Measurements from ENCODE around the gene ZNF454.

The ZNF454 gene

DNA sequence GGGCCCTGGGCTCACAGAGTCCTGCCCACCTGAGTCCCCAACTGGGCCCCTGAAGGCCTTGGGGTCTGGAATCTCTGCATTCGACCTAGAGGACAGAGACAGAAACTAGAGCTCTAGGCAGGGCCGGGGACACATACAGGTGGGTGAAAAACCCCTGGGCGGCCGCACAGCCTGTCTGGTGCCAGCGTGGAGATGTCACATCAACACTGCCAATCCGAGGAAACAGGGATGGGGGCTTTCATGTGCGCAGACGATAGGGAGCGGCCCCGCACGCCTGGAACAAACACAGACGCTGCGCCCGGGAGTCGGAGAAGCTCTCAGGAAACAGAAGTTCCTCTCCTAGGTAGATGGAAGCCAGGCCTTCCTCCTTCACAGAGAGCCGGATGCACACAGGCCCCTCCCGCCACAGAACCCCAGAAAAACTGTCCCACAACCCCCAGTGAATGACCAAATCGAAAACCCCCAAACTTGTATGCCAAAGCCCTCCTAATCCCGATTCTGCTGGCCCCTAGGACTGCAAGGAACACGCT, 52.3 kb downstream of the ZNF454 start:
- DNase-seq (ENCODE audit: low read depth), result no peak

DNA sequence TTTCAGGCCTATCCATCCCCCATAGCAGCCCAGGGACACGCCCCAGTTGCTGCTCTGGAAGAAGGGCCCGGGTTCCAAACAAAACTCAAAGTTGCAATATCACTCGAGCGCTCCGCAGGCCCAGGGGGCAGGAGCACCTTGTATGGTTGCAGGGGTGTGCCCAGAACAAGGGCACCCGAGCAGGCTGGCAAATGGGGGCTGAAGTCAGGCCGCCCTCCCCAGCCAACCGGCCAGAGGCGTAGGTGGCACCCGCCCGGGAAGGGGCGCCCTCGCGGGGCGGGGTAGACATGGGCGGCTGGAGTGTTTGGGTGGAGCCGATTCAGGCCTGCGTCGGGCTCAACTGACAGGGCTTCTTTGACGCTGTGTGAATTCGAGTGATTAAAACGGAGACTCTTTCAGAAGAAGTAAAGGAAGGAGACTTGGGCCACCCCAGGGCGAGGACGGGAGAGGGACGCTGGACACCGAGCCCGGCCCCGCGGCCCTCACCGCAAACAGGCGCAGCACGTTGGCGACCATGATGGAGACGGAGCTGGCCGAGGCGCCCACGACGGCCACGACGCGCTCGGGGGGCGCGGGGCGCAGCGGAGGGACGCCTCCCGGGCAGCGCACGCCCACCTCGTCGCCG, 53.1 kb downstream of the ZNF454 start:
- DNase-seq (ENCODE audit: low read depth), result no peak

DNA sequence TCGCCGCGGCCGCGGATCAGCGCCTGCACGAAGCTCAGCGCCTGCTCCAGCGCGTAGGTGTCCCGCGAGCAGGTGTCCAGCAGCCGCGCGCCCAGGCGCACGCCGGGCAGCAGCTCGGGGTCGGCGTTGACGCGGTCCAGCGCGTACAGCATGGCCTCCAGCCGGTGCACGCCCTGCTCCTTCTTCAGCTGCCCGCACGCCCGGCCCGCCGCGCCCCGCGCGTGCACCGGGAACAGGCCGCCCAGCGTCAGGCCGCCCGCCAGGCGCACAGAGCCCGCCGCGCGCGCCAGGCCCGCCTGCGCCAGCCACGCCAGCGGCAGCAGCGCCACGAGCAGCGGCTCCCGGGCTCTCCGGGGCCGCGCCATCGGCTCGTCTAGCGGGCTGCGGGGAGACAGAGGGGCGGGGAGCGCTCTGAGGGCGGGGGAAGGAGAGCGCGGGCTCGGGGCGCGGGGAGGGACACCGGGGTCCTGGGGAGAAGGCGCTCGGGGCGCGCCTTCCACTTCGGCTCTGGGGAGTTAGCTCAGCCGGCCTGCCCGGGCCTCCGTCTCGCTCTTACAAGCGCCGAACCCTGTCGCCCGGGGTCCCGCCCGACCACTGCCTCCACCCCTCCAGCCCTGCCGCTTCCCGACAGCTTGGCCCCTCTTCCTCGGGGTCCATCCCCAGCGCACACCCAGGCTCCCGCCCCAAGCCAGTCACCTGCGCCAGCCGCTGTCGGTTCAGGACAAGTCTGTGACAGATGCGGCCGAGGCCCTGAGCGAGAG, 53.8 kb downstream of the ZNF454 start, which contains the start of gene GRM6:
TSS of gene GRM6 (minus strand) at position 741 of the 761 bp plus-strand sequence. CDS start at position 365, 376 bp downstream.
- no peak for DNase-seq (ENCODE audit: low read depth)

DNA sequence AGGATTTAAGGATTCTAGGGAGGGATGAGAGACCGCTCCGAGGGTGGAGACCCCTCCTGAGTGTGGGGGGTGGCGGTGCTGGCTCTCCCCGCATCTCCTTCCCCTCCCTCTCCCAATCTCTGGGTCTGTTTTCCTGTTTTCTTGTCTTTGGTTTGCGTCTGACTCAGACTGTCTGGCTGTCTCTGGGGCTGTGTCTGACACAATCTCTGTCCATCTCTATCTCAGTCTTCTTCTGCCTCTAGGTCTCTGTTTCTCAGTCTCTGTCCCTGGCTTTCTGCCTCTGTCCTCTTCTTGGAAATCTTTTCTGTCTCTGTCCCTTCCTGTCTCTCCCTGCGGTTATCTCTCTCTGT, 54.3 kb downstream of the ZNF454 start:
- DNase-seq (ENCODE audit: low read depth), result no peak

DNA sequence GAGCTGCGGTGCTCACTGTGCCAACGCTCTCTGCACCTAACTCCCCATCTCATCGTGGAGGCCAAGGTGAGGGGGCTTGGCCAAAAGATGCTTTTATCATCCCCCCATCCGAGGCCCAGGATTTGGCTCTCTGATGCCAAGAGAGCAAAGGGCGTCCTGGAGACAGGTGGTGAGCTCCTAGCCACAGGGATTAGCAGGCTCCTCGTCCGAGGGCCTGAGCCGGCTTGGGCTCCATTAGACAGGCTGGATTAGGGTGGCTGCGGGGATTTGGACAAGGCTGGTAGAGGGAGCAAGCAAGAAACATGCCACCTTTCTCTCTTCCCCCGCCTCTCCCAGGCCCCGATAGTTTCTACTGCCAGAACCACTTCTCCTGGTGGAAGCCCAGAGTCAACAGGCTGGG, 55.2 kb downstream of the ZNF454 start:
- DNase-seq (ENCODE audit: low read depth), result no peak

DNA sequence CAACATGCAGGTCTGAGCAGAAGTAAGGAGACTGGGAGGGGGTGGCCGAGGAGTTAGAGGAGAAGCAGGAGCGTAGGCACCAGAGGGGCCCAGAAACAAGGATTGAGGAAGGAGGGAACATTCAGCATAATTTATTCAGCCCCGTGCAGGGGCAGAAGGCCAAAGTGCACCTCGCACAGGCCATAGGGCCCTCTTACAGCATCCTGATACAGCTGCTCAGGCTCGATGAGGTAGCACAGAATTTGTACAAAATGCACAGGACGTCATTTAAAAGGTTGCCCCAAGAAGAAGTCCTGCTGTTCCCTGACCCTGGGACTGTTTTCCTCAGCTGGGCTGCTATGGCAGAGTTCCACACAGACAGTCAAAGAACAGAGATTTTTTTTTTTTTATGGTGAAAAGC, 56.2 kb downstream of the ZNF454 start:
- DNase-seq (ENCODE audit: low read depth), result no peak

DNA sequence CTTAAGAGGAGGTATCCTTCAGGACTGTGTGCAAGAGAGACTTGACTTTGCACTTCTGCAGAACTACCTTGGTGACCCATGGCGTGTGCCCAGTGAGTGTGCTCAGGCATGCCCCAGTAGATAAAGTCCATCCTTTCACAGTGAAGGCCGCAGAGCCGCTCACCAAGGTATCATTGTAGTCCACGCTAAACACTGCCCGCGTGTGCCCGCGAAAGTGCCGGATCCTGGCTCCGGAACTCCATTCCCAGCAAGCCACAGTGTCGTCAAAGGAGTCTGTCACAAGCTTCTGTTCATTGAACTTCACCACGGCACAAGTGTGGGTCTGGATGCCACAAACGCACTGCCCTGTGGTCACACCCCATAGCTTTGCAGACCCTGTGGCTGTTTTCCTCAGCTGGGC, 57.4 kb downstream of the ZNF454 start:
- no peak for DNase-seq (ENCODE audit: low read depth)

DNA sequence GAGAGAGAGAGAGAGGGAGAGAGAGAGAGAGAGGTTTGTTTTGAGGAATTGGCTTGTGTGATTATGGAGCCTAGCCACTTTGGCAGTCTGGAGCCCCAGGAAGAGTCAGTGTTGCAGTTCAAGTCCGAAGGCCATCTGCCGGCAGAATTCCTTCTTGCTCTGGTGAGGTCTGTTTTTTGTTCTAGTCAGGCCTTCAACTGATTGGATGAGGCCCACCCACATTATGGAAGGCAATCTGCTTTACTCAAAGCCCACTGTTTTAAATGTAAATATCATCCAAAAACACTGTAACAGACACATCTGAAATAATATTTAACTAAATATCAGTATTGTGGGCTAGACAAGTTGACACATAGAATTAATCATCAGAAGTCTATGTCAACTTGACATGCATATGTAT, 65.6 kb downstream of the ZNF454 start:
- DNase-seq (ENCODE audit: low read depth), result no peak

DNA sequence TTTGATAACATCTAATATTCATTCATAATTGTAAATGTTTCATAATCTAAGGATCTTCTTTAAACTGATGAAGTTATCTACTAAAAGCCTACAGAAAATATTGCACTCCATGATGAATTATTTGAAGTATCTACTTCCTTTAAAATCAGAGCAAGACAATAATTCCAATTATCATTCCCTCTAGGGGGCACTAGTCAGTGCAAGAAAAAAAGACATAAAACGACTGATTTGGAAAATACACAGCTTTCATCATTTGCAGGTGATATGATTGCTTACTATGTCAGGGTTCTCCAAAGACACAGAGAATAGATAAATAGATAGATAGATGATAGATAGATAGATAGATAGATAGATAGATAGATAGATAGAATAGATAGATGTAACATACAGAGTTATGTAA, 67.7 kb downstream of the ZNF454 start:
- DNase-seq (ENCODE audit: low read depth), result no peak
